ENCODE data around the gene NME9.

The NME9 gene

DNA sequence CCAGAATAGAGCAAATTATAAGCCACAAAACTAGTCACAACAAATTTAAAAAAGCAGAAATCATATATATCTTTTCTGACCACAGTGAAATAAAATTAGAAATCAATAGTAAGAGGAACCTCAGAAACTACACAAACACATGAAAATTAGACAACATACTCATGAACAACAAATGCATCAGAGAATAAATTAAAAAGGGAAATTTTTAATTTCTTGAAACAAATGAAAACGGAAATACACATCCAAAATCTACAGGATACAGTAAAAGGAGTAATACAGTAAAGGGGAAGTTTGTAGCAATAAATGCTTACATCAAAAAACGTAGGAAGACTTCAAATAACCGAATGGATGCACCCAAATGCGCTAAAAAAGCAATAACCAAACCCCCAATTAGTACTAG, 19.2 kb downstream of the NME9 start:
- no peaks in the 10 kb centered on the region for H3K4me1 ChIP-seq (ENCODE audit: control insufficient read depth, insufficient read depth, low read length)
- no peak overlapping the region for H3K4me3 ChIP-seq (ENCODE audit: low read depth, low read length)
- ChIA-PET CTCF (interaction anchor here (0.6 kb wide), 1 partner anchor 185 kb away, joined by 6 read pairs; no protein-coding TSS in a partner anchor), POLR2A (no interaction called here)
- no peak for TF ChIP-seq ZNF114 (tag by site-specific recombination; IDR thresholded peaks at IDR 0.05)
- TF ChIP-seq ZNF274 (IDR thresholded peaks at IDR 0.05; ENCODE audit: low read length): no peak
- no peak for TF ChIP-seq ZNF274 (tag by site-specific recombination; IDR thresholded peaks at IDR 0.05; ENCODE audit: borderline replicate concordance)
- no peak for TF ChIP-seq ZNF341 (tag by site-specific recombination; IDR thresholded peaks at IDR 0.05; ENCODE audit: low read depth)
- TF ChIP-seq ZNF335 (tag by site-specific recombination; conservative IDR thresholded peaks at IDR 0.05): no peak
- TF ChIP-seq, protein P1, sequence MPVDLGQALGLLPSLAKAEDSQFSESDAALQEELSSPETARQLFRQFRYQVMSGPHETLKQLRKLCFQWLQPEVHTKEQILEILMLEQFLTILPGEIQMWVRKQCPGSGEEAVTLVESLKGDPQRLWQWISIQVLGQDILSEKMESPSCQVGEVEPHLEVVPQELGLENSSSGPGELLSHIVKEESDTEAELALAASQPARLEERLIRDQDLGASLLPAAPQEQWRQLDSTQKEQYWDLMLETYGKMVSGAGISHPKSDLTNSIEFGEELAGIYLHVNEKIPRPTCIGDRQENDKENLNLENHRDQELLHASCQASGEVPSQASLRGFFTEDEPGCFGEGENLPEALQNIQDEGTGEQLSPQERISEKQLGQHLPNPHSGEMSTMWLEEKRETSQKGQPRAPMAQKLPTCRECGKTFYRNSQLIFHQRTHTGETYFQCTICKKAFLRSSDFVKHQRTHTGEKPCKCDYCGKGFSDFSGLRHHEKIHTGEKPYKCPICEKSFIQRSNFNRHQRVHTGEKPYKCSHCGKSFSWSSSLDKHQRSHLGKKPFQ (tag by site-specific recombination; IDR thresholded peaks at IDR 0.05): no peak
- no peak for TF ChIP-seq ZNF558 (tag by site-specific recombination; IDR thresholded peaks at IDR 0.05)
- TF ChIP-seq, protein P2, sequence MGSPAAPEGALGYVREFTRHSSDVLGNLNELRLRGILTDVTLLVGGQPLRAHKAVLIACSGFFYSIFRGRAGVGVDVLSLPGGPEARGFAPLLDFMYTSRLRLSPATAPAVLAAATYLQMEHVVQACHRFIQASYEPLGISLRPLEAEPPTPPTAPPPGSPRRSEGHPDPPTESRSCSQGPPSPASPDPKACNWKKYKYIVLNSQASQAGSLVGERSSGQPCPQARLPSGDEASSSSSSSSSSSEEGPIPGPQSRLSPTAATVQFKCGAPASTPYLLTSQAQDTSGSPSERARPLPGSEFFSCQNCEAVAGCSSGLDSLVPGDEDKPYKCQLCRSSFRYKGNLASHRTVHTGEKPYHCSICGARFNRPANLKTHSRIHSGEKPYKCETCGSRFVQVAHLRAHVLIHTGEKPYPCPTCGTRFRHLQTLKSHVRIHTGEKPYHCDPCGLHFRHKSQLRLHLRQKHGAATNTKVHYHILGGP (tag by site-specific recombination; IDR thresholded peaks at IDR 0.05): no peak
- no peak for TF ChIP-seq ZNF19 (tag by site-specific recombination; IDR thresholded peaks at IDR 0.05; ENCODE audit: low read depth)
- no peak for TF ChIP-seq ZNF24 (tag by site-specific recombination; IDR thresholded peaks at IDR 0.05)
- no peak for TF ChIP-seq ZNF843 (tag by site-specific recombination; IDR thresholded peaks at IDR 0.05)
- no peak for TF ChIP-seq ZNF658 (tag by site-specific recombination; IDR thresholded peaks at IDR 0.05)
- TF ChIP-seq HOXC10 (CRISPR knock-in tag; IDR thresholded peaks at IDR 0.05): no peak
- no peak for TF ChIP-seq ZNF777 (tag by site-specific recombination; IDR thresholded peaks at IDR 0.05; ENCODE audit: borderline replicate concordance)
- no peak for TF ChIP-seq ZNF416 (tag by site-specific recombination; IDR thresholded peaks at IDR 0.05)
- no peak for TF ChIP-seq ZNF2 (tag by site-specific recombination; IDR thresholded peaks at IDR 0.05)
- TF ChIP-seq, protein P3, sequence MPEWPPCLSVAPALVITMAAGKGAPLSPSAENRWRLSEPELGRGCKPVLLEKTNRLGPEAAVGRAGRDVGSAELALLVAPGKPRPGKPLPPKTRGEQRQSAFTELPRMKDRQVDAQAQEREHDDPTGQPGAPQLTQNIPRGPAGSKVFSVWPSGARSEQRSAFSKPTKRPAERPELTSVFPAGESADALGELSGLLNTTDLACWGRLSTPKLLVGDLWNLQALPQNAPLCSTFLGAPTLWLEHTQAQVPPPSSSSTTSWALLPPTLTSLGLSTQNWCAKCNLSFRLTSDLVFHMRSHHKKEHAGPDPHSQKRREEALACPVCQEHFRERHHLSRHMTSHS (tag by site-specific recombination; IDR thresholded peaks at IDR 0.05): no peak
- H3K27ac ChIP-seq (ENCODE audit: extremely low read depth, low read depth, low read length): no peak overlapping the region
- no peaks in the 10 kb centered on the region for H3K36me3 ChIP-seq (ENCODE audit: control insufficient read depth in 2 of 2, insufficient read depth in 1 of 2, low read length in 2 of 2)
- no peaks in the 10 kb centered on the region for H3K9me3 ChIP-seq (ENCODE audit: control insufficient read depth, insufficient read depth, low read depth, low read length)

GRCh38 chr3:138308783-138309182, 20.9 kb downstream of the NME9 start:
- Histone ChIP-seq H3K4me1 (ENCODE audit: control insufficient read depth, insufficient read depth, low read length) (no peaks in the 10 kb centered on the region), H3K9me3 (ENCODE audit: control insufficient read depth, insufficient read depth, low read depth, low read length) (no peaks in the 10 kb centered on the region), H3K4me3 (ENCODE audit: low read depth, low read length) (no peak overlapping the region), H3K36me3 (ENCODE audit: control insufficient read depth in 2 of 2, insufficient read depth in 1 of 2, low read length in 2 of 2) (no peaks in the 10 kb centered on the region), H3K27ac (ENCODE audit: extremely low read depth, low read depth, low read length) (no peak overlapping the region)
- TF ChIP-seq SETDB1 (IDR thresholded peaks at IDR 0.05; ENCODE audit: insufficient read length, low read length) (peak; percentile 92), SP7 (tag by site-specific recombination; IDR thresholded peaks at IDR 0.05) (no peak), ZNF398 (tag by site-specific recombination; IDR thresholded peaks at IDR 0.05) (no peak), ZNF302 (tag by site-specific recombination; IDR thresholded peaks at IDR 0.05; ENCODE audit: low read depth) (no peak)
- TF ChIP-seq, protein P4, sequence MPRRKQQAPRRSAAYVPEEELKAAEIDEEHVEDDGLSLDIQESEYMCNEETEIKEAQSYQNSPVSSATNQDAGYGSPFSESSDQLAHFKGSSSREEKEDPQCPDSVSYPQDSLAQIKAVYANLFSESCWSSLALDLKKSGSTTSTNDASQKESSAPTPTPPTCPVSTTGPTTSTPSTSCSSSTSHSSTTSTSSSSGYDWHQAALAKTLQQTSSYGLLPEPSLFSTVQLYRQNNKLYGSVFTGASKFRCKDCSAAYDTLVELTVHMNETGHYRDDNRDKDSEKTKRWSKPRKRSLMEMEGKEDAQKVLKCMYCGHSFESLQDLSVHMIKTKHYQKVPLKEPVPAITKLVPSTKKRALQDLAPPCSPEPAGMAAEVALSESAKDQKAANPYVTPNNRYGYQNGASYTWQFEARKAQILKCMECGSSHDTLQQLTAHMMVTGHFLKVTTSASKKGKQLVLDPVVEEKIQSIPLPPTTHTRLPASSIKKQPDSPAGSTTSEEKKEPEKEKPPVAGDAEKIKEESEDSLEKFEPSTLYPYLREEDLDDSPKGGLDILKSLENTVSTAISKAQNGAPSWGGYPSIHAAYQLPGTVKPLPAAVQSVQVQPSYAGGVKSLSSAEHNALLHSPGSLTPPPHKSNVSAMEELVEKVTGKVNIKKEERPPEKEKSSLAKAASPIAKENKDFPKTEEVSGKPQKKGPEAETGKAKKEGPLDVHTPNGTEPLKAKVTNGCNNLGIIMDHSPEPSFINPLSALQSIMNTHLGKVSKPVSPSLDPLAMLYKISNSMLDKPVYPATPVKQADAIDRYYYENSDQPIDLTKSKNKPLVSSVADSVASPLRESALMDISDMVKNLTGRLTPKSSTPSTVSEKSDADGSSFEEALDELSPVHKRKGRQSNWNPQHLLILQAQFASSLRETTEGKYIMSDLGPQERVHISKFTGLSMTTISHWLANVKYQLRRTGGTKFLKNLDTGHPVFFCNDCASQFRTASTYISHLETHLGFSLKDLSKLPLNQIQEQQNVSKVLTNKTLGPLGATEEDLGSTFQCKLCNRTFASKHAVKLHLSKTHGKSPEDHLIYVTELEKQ (tag by site-specific recombination; IDR thresholded peaks at IDR 0.05; ENCODE audit: borderline replicate concordance): no peak
- TF ChIP-seq, protein P5, sequence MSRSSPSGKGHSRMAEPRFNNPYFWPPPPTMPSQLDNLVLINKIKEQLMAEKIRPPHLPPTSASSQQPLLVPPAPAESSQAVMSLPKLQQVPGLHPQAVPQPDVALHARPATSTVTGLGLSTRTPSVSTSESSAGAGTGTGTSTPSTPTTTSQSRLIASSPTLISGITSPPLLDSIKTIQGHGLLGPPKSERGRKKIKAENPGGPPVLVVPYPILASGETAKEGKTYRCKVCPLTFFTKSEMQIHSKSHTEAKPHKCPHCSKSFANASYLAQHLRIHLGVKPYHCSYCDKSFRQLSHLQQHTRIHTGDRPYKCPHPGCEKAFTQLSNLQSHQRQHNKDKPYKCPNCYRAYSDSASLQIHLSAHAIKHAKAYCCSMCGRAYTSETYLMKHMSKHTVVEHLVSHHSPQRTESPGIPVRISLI (tag by site-specific recombination; IDR thresholded peaks at IDR 0.05): 0 out of 2 replicates have a peak, but pooled peaks have one; percentile 34
- ChIA-PET POLR2A (no interaction called here), CTCF (interaction anchor here (0.7 to 1.2 kb wide), 3 partner anchors 10 to 802 kb away, joined by 3 to 5 read pairs (median 3); no protein-coding TSS in a partner anchor)
